OCI-LY1 (cell line): ENCODE measurements around the gene GFI1.

ENCODE experiments used
- EZH2 ChIP-seq: fragments of 200-600 bp; sonication (generic), shearing (Covaris generic); IDR thresholded peaks from 2 replicates; pipeline ENCODE4 v1.8.0; 2017; ENCODE audit warnings: borderline replicate concordance, mixed run types, mild to moderate bottlenecking, antibody characterized with exemption, low read length, moderate library complexity, mixed read lengths
- TF ChIP-seq, protein P1 (sequence below): fragments of 200-600 bp; sonication (generic), shearing (Covaris generic); IDR thresholded peaks from 2 replicates; pipeline ENCODE4 v1.5.1; 2017; ENCODE audit warnings: mild to moderate bottlenecking, antibody characterized with exemption, low read length, moderate library complexity, mixed read lengths

DNA sequence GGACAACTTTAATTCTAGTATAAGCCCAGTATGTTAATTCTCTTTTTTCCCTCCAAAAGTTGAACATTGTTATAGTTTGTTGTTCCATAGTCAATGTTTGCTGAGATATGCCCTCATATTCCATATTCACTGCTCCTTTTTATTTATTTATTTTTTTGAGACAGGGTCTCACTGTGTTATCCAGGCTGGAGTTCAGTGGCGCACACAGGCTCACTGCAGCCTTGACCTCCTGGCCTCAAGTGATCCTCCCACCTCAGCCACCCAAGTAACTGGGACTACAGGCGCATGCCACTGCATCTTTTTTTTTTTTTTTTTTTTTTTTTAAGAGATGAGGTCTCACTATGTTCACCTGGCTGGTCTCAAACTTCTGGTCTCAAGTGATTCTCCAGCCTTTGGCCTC lies 38.7 kb downstream of the GFI1 start:
- TF ChIP-seq, protein P1, sequence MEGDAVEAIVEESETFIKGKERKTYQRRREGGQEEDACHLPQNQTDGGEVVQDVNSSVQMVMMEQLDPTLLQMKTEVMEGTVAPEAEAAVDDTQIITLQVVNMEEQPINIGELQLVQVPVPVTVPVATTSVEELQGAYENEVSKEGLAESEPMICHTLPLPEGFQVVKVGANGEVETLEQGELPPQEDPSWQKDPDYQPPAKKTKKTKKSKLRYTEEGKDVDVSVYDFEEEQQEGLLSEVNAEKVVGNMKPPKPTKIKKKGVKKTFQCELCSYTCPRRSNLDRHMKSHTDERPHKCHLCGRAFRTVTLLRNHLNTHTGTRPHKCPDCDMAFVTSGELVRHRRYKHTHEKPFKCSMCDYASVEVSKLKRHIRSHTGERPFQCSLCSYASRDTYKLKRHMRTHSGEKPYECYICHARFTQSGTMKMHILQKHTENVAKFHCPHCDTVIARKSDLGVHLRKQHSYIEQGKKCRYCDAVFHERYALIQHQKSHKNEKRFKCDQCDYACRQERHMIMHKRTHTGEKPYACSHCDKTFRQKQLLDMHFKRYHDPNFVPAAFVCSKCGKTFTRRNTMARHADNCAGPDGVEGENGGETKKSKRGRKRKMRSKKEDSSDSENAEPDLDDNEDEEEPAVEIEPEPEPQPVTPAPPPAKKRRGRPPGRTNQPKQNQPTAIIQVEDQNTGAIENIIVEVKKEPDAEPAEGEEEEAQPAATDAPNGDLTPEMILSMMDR, result no peak
- no peak for TF ChIP-seq EZH2
